Left colon (tissue), 2 donors: ENCODE measurements around the gene MYRIP. TPM values are rescaled to one million over a fixed set of nuclear protein-coding genes. Genes with fewer than 3 reads are reported as not detected.
"Not testable (repeated sequence)": the region's sequence is repeated elsewhere in the genome, so short reads cannot be mapped to it uniquely, and the experiment has no call there.

Experiments
- ATAC-seq: fragments of 200-7000 bp; cut with Tn5 transposase; one replicate; pipeline ENCODE4 v1.9.1; 2020; ENCODE audit warnings: mild to moderate bottlenecking, moderate library complexity
- DNase-seq, 2 donors: peaks; one replicate each; pipeline ENCODE4 v3.0.0-alpha.2; 2020
- intact Hi-C, 2 donors: fragments of 100-400 bp; cut with DNase I in 1 of 2; cut with micrococcal nuclease in 1 of 2; formaldehyde crosslinking; loops; one replicate each; pipeline versions ENCODE4 v1.11.2 to v1.14.0; 2022; cut with DNase I, micrococcal nuclease
- total RNA-seq, 2 donors: library from RNA; stranded (reverse); fragmentation: NEBNext Ultra II Directional; extraction: Animal tissue kit (Norgen Biotek cat#: 25700); gene quantifications; one replicate each; pipeline ENCODE4 v1.2.1, GENCODE V29; 2021
- donor health status: DM: no; HTN: no; CAD: no.
- donor health status: DM: yes; HTN: yes; CAD: no.

The MYRIP gene
- total RNA-seq, 2 donors from 2014 or later: 8.9 to 9.1 TPM

DNA sequence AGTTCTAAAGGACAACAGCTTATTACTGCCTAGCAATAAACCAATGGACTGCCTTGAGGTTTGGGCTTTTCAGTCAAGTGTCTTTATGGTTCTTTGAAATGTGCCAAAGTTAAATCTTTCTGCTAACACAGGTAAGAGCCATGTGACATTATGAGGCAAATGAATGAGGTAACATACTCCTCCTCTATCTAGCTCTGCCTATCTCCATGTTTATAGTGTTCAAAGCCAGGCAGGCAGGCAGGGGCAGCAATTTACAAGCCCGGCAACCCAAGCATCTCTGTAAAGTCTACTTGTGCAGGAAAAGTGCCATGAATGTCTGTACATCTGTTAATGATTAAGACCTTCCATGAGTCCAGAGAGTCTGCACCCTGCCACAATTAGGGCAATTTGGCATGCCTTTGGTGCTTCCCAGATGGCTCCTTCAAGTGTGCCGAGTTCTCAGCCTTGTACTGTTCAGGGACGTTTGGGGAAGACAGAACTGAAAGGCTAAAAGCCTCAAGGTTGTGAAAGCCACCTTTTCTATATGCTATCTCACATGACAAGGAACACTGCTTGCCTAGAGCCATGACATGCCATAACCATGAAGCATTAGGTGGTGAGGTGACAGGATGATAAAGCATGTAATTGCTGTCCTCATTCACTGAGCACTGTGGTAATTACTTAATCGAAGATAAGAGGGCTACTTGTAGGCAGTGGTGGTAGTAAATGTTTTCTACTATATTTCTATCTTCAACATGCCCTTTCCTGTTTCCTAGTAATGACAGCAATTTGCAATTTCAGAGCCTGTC is 458.7 kb downstream of the MYRIP start:
- DNase-seq (peak in 1 of 2 donors; percentile 11), ATAC-seq (peak; percentile 94)
- intact Hi-C loops: no loop called here

DNA sequence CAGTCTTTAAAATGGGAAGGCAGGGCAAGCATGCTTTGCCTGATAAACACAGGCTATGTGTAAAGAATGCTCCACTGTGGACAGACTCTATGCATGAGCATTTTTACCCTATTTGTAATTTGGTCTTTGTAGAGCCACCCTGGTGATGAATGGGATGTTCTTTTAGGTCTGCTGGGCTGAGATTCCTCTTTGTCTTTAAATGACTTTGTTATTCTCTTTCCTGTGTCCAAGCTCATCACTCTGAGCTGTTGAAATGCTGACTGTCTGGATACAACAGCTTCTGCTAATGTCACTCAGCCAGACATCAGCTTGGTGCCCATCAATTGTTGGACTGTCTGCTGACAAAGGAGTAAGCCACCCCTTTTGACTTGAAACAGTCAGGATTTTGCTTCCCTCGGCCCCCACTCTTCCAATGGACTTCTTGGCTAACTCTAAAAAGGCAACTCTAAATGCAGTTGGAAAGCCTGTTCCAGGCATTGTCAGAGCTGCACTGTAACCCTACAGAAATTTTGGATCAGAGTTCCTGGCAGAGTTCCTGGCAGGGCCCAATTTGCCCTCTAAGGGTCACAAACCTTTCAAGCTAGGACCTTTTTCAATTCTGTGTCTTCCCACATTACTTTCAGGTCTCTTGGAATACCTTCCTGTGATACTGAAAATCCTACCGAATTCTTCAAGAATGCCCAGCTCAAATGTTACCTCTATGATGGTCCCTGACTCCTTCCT is 459.6 kb downstream of the MYRIP start:
- DNase-seq: no peak
- ATAC-seq: no peak

DNA sequence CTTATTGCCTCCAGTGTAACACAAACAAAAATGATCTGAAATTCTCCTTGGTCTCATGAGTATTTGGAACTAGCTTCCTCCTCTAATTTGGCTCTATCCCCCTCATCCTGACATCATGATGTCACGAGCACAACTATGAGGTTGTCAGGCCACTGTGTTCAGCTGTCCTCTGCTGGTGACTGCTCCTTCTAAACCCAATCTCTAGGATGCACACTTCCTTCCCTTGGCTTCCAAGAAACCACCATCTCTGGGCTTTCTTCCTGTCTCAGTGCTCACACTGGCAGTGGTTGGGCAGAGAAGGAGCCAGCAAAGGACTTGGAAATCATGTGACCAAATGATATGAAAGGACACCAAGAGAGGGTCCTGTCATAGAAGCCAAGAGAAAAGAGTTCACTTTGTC is 469.4 kb downstream of the MYRIP start:
- DNase-seq (no peak), ATAC-seq (no peak)
- intact Hi-C loops: no loop called here

More for the DNA sequence above, 459.6 kb downstream of the MYRIP start:
- intact Hi-C loops: no loop called here

DNA sequence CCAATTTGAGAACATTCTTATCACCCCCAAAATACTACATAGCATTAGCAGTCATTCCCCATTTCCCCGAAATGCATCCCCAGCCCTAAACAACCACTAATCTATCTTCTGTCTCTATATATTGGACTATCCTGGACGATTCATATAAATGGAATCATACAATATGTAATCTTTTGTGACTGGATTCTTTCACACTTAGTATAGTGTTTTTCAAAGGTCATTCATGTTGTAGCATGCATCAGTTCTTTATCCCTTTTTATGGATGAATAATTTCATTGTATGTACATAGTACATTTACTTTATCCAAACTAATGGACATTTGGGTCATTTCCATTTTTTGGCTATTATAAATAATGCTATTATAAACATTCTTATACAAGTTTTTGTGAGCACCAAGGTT is 472.6 kb downstream of the MYRIP start:
- intact Hi-C loops: no loop called here
- DNase-seq (no peak), ATAC-seq (no peak)

DNA sequence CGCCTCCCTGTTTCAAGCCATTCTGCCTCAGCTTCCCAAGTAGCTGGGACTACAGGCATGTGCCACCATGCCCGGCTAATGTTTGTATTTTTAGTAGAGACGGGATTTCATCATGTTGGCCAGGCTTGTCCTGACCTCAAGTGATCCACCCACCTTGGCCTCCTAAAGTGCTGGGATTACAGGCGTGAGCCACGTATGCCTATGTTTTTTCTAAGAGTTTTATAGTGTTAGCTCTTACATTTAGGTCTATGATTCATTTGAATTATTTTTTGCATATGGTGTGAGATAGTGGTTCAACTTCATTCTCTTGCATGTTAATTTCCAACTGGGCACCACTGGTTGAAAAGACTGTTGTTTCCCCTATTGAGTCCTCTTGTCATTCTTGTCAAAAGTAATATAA is 473.6 kb downstream of the MYRIP start:
- intact Hi-C loops, ATAC-seq, DNase-seq: not testable (repeated sequence)

DNA sequence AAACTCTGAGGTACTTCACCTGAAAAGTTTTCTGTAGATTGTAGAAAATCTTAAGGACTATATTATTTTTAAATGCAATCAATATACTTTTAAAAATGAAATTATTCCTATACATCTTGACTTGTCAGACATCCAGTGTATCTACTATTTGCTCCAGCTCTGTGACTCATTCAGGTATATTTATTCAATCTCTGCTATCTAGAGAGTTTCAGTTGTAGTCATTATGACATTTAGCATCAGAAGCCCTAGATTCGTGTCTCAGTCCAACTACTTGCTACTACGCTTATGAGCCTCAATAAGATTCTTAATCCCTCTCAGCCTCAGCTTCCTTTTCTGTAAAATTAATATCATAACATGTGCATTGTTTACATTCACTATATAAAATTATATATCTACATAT is 477.8 kb downstream of the MYRIP start:
- ATAC-seq (no peak), DNase-seq (no peak)
- intact Hi-C loops: no loop called here

DNA sequence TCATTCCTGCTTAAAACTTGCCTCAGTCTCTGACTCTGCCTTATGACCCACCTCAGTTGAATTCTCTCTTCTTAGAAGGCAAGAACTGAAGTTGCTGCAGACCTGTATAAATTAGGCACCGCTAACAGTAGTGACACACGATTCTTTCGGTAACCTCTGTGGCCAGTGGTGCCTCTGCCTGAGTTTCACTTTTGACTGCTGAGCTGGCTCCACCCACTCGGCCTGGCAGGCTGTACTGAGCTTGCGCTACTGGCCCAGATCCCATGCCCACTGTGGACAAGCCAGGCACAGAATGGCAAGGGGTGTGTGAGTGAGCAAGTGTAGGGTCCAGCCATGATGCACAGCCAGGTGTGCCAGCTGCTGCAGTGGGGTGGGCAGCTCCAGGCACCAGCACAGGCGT is 481.0 kb downstream of the MYRIP start:
- ATAC-seq (no peak), DNase-seq (no peak)
- intact Hi-C loops: no loop called here

DNA sequence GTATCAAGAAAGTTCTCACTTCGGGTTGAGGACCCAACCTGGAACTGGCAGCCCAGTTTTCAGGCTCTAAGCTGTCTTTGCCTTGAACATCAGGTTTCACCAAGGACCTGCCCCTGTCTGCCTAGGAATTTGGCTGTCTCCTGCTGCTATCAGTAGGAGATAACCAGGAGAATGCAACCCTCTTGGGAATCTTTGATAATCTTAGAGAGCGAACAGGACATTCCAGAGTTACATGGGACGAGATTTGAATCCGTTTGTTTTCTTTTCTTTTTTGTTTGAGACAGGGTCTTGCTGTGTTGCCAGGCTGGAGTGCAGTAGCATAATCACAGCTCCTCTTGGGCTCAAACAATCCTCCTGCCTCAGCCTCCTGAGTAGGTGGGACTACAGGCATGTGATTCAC is 482.1 kb downstream of the MYRIP start:
- no peak for DNase-seq
- intact Hi-C loops: no loop called here
- no peak for ATAC-seq

DNA sequence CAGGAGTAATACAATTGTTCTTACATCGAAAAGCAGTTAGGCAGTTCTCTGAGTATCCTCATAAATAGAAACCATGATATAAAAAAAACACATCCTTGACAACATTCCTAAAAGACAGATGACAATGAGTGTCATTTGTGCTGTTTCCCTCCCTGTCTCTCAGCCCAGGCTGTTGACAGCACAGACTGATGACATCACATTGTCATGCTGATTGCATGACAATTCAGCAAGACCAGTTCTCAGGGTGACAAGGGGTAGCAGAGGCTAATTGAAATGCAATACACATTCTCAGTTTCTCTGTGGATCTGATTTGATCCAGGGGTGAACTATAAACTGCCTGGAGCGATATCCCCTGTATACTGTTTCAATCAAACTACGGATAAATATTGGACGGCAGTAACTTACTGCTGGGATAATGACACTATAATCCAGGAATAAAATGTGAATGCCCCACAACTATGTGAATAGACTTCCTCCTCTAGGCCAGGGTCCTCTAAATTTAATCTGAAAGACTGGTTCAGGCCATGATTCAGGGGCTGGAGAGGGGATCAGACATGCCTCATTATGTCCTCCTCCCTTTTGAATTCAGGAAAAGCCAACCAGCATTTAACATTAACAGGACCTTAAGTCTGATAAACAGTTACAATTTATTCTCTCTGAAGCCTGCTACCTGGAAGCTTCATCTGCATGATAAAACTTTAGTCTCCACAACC is 483.4 kb downstream of the MYRIP start:
- ATAC-seq (no peak), DNase-seq (no peak)
- intact Hi-C loops: no loop called here

DNA sequence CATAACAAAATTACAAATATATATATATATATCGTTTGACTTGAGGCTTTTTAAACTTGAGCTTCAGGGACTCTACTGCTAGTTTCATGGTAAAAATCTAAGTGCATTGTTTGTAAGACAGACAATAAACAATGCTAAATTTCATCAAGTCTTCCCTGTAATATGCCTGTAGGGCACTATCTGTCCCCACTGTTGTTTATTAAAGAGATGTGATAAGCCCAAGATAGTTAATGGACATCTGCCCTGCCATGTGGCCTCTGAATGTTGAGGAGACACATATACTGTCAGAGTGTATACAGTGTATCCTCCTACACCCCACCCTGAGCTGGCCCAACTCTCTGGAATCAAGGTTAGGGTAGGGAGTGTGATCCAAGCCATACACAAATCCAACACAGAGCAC is 485.0 kb downstream of the MYRIP start:
- ATAC-seq (no peak), DNase-seq (no peak)
- intact Hi-C loops: no loop called here

DNA sequence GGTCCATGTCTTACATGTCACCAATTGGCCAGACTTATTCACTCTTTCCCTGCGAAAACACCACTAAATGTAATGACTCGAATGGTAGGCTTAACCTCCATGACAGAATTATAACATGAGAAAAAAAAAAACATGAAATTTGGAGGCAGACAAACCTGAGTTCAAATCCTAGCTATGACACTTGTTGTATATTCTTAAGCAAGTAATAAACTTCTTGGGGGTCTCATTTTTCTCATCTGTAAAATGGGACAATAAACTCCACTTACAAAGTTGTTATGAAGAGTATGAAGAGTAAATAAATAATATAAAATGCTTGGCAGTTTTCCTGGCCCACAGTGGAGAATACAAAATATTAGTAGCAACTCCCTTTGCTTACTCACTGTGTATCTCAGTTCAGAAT is 488.7 kb downstream of the MYRIP start:
- no peak for ATAC-seq
- no peak for DNase-seq
- intact Hi-C loops: no loop called here

DNA sequence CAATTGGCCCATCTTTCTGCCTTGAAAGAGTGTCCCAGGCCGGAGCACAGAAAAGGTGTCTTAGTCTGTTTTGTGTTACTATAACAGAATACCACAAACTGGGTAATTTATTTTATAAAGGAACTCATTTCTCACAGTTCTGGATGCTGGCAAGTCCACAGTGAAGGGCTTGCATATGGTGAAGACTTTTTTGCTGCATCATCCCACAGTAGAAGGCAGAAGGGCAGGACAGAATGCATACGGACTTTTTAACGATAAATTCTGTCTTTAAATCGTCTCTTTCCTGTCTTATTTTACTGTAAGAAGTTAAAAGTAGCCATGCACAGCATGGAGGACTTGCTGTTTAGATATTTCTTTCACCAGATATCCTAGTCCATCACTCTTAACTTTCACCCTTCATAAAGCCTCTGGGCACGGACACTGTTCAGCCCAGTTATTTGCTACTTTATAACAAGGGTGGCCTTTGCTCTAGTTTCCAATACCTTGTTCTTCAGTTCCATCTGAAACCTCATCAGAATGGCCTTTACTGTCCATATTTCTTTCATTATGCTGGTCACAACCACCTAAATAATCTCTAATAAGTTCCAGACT is 489.8 kb downstream of the MYRIP start:
- DNase-seq (no peak), ATAC-seq (no peak)
- intact Hi-C loops: no loop called here

DNA sequence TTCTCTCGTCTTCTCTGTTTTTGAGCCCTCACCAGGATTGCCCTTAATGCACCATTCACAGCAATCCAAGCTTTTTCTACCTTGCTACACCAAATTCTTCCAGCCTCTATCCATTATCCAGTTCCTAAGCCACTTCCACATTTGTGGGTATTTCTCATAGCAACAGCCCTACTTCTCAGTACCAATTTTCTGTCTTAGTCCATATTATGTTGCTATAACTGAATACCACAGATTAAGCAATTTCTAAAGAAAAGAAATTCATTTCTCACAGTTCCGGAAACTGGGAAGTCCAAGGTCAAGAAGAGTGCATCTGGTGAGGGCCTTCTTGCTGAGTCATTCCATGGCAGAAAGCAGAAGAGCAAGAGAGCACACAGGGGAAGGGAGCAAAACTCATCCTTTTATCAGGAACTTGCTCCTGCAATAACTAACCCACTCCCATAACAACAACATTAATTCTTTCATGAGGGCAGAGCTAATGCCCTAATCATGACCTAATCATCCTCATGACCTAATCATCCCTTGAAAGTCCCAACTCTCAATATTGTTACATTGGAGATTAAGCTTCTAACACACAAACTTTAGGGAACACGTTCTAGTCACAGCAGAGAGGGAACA is 490.4 kb downstream of the MYRIP start:
- ATAC-seq: no peak
- no peak for DNase-seq
- intact Hi-C loops: no loop called here

DNA sequence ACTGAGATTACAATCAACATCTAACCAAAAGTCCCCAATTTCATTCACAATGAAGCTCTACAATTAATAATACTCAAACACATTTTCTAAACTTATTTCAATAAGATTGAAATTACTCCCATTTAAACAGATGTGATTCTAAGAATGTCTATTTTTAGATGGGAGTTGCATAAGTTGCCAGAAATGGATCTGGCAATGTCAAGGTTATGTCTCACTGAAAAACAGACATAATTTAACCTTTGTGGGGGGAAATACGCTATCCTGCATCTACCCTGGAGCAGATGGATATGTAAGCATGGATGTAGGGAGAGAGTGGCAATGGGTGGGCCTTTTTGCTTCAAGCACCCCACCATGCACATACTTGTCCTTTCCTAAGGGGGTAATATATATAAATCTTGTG is 493.4 kb downstream of the MYRIP start:
- DNase-seq (no peak), ATAC-seq (no peak)
- intact Hi-C loops: no loop called here

DNA sequence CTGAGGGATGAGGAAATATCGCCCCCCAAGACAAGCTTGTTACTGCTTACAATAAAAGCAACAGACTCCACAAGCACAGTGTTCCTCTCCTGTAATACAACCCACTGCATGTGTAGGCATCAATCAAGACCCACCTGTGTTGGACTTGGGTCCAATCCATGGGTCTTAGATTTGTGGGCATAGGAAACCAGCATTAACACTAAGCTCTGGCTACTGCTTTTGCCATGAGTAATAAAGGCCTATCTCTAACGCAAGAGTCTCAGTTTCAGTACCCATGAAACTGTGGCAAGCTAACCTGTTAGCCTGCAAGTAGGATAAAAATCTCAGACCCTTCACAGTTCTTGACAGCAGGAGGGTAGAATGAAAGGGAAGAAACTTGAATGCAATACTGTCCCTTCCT is 494.9 kb downstream of the MYRIP start:
- DNase-seq (no peak), ATAC-seq (no peak)
- intact Hi-C loops: no loop called here

DNA sequence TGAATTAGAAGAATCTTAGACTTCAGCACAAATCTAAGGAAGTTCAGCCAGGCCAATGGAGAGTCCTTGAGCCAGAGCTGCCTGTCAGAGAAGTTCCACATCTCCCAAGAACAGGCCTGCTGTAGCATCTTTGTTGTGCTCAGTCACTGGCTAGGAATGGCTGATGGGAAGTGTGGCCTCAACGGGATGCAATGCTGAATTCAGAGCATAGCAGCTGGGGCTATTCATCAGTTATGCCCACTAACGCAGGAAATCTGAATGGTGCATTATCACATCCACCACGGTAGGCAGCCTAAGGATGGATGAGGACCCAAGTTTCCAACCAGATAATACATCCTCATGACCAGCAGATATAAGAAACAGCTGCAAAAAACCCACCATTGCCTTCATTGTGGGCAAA is 496.9 kb downstream of the MYRIP start:
- DNase-seq (no peak), ATAC-seq (no peak)
- intact Hi-C loops: no loop called here

DNA sequence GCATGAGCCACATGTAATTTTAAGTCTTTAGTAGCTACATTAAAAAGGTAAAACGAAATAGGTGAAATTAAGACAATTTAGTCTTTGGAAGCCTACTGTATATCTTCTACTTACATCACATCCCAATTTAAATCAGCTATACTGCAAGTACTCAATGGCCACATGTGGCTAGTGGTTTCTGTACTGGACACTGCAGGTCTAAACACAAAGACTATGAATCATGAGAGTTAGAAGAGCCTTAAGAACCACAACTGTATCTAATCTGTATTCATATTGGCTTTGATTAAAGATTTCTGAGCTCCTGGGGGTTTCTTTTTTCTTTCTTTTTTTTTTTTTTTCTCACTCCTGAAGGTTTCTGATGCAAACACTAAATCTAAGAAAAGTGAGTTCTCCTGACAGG is 497.8 kb downstream of the MYRIP start:
- no peak for DNase-seq
- no peak for ATAC-seq
- intact Hi-C loops: no loop called here

DNA sequence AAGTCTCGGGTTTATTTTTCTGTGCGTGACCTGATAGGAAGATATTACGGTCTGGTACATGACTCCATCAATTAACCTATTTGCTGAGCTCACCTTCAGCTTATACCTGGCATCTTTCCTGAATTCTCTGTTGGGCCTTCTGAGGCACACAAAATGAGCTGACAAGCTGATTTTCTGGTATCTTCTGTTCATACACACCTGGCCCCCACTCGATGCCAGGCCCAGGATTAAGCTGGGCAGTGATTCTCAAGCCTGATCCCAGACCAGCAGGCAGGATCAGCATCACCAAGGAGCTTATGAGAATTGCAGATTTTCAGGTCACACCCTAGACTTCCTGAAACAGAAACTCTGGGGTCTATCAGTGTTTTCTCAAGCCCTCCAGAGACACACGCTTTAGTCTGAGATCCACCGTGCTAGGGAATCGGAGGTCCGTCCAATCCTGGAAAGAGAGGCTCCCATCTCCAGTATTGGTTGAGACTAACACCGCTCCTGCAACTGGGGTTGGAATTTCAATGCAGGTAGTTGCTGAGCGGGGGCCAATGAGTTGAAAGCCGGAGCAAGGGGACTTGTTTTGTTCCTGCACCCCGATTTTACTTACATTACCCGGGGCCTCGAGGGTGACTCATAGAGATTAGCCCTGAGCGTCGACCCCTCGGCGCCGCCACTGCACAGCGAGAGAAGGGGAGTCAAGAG is 499.5 kb downstream of the MYRIP start:
- ATAC-seq (no peak), DNase-seq (no peak)
- intact Hi-C loops: no loop called here
